Activated T-helper 1 cell treated with anti-CD3 and anti-CD28 coated beads, Interleukin-12 subunit alpha, Interleukin-12 subunit beta, Interleukin-2, Interleukin-4 antibody, amounts not matched to agents 30 ng/mL and 10 ng/mL and 1 ng/mL, durations not matched to agents 14 hours and 24 hours and 36 hours (primary cell): ENCODE results near the gene PSMB7. TPM values are rescaled to one million over a fixed set of nuclear protein-coding genes. Genes with fewer than 3 reads are reported as not detected.

Experiments
- DNase-seq: peaks from one replicate; pipeline ENCODE4 v3.0.0; 2021; ENCODE audit warnings: low spot score
- H3K27ac Mint-ChIP-seq: one replicate; pipeline ENCODE4 v1.8.0; 2021; ENCODE audit warnings: mild to moderate bottlenecking, mixed read lengths
- H3K27me3 Mint-ChIP-seq: one replicate; pipeline ENCODE4 v1.8.0; 2022; ENCODE audit warnings: mild to moderate bottlenecking, moderate library complexity, mixed read lengths; ENCODE audit not compliant: insufficient read depth
- H3K36me3 Mint-ChIP-seq: one replicate; pipeline ENCODE4 v1.8.0; 2021; ENCODE audit warnings: low read depth, mixed read lengths
- H3K4me1 Mint-ChIP-seq: one replicate; pipeline ENCODE4 v1.8.0; 2021; ENCODE audit warnings: low read depth, mixed read lengths
- H3K4me3 Mint-ChIP-seq: one replicate; pipeline ENCODE4 v1.8.0; 2021; ENCODE audit warnings: mild to moderate bottlenecking, moderate library complexity, mixed read lengths
- H3K9me3 Mint-ChIP-seq: one replicate; pipeline ENCODE4 v1.8.0; 2021; ENCODE audit warnings: mixed read lengths
- intact Hi-C: fragments of 100-400 bp; cut with micrococcal nuclease; formaldehyde crosslinking; loops from one replicate; pipeline ENCODE4 v1.15.1; 2024
- total RNA-seq: library from RNA; stranded (reverse); gene quantifications from 2 replicates; pipeline ENCODE4 v1.2.3, GENCODE V29; 2022

Gene PSMB7
- total RNA-seq, 1 donor from 2014 or later = 206 TPM

- intact Hi-C loops = no loop called here
- no peaks in the 10 kb centered on the region for H3K36me3 Mint-ChIP-seq
- no peak overlapping the region for H3K27ac Mint-ChIP-seq
- DNase-seq = no peak
- H3K4me1 Mint-ChIP-seq = no peaks in the 10 kb centered on the region
- no peaks in the 10 kb centered on the region for H3K9me3 Mint-ChIP-seq
- H3K27me3 Mint-ChIP-seq = no peaks in the 10 kb centered on the region
- H3K4me3 Mint-ChIP-seq = no peak overlapping the region
Observed at GRCh38 chr9:124345751-124346281, 69.4 kb downstream of the PSMB7 start.

- Mint-ChIP-seq H3K9me3 (no peaks in the 10 kb centered on the region), H3K4me1 (no peaks in the 10 kb centered on the region), H3K27ac (no peak overlapping the region), H3K36me3 (no peaks in the 10 kb centered on the region), H3K27me3 (no peaks in the 10 kb centered on the region), H3K4me3 (no peak overlapping the region)
- intact Hi-C loops = no loop called here
- no peak for DNase-seq
Observed at GRCh38 chr9:124345063-124345462, 70.2 kb downstream of the PSMB7 start.

- no peak for DNase-seq
- intact Hi-C loops = no loop called here
- H3K27ac Mint-ChIP-seq = no peak overlapping the region
- H3K36me3 Mint-ChIP-seq = no peaks in the 10 kb centered on the region
- no peak overlapping the region for H3K4me3 Mint-ChIP-seq
- H3K27me3 Mint-ChIP-seq = no peaks in the 10 kb centered on the region
- H3K9me3 Mint-ChIP-seq = no peaks in the 10 kb centered on the region
- H3K4me1 Mint-ChIP-seq = no peaks in the 10 kb centered on the region
Observed at GRCh38 chr9:124344291-124345050, 70.8 kb downstream of the PSMB7 start.

- Mint-ChIP-seq H3K27ac (no peak overlapping the region), H3K4me3 (no peak overlapping the region), H3K27me3 (no peaks in the 10 kb centered on the region), H3K36me3 (no peaks in the 10 kb centered on the region), H3K9me3 (no peaks in the 10 kb centered on the region), H3K4me1 (no peaks in the 10 kb centered on the region)
- no peak for DNase-seq
- intact Hi-C loops = no loop called here
Observed at GRCh38 chr9:124343533-124344290, 71.5 kb downstream of the PSMB7 start.

- Mint-ChIP-seq H3K27me3 (no peaks in the 10 kb centered on the region), H3K9me3 (no peaks in the 10 kb centered on the region), H3K4me3 (no peak overlapping the region), H3K36me3 (no peaks in the 10 kb centered on the region), H3K27ac (no peak overlapping the region), H3K4me1 (no peaks in the 10 kb centered on the region)
- DNase-seq = no peak
- intact Hi-C loops = no loop called here
Observed at GRCh38 chr9:124342776-124343485, 72.3 kb downstream of the PSMB7 start.

- Mint-ChIP-seq H3K27ac (no peak overlapping the region), H3K4me1 (no peaks in the 10 kb centered on the region), H3K36me3 (no peaks in the 10 kb centered on the region), H3K9me3 (no peaks in the 10 kb centered on the region), H3K27me3 (no peaks in the 10 kb centered on the region), H3K4me3 (no peak overlapping the region)
- intact Hi-C loops = no loop called here
- DNase-seq = no peak
Observed at GRCh38 chr9:124342402-124342775, 72.9 kb downstream of the PSMB7 start.

- Mint-ChIP-seq H3K27ac (no peak overlapping the region), H3K36me3 (no peaks in the 10 kb centered on the region), H3K9me3 (no peaks in the 10 kb centered on the region), H3K4me1 (no peaks in the 10 kb centered on the region), H3K27me3 (no peaks in the 10 kb centered on the region), H3K4me3 (no peak overlapping the region)
- intact Hi-C loops = no loop called here
- DNase-seq = no peak
Observed at GRCh38 chr9:124341455-124342170, 73.6 kb downstream of the PSMB7 start.

GRCh38 chr9:124340219-124341069 lies 74.8 kb downstream of the PSMB7 start:
- intact Hi-C loops = no loop called here
- Mint-ChIP-seq H3K4me3 (no peak overlapping the region), H3K36me3 (no peaks in the 10 kb centered on the region), H3K27me3 (no peaks in the 10 kb centered on the region), H3K27ac (no peak overlapping the region), H3K9me3 (no peaks in the 10 kb centered on the region), H3K4me1 (no peaks in the 10 kb centered on the region)
- DNase-seq = no peak

GRCh38 chr9:124339603-124340146 lies 75.6 kb downstream of the PSMB7 start:
- H3K36me3 Mint-ChIP-seq = no peaks in the 10 kb centered on the region
- intact Hi-C loops = no loop called here
- H3K27ac Mint-ChIP-seq = no peak overlapping the region
- no peaks in the 10 kb centered on the region for H3K27me3 Mint-ChIP-seq
- no peak overlapping the region for H3K4me3 Mint-ChIP-seq
- no peak for DNase-seq
- H3K4me1 Mint-ChIP-seq = no peaks in the 10 kb centered on the region
- no peaks in the 10 kb centered on the region for H3K9me3 Mint-ChIP-seq

- intact Hi-C loops = no loop called here
- Mint-ChIP-seq H3K27ac (peak overlapping the region; percentile 23), H3K27me3 (no peaks in the 10 kb centered on the region), H3K4me1 (no peaks in the 10 kb centered on the region), H3K4me3 (no peak overlapping the region), H3K9me3 (no peaks in the 10 kb centered on the region), H3K36me3 (no peaks in the 10 kb centered on the region)
- DNase-seq = no peak
Observed at GRCh38 chr9:124337562-124337961, 77.7 kb downstream of the PSMB7 start.

GRCh38 chr9:124335320-124335707 lies 79.9 kb downstream of the PSMB7 start:
- Mint-ChIP-seq H3K36me3 (no peaks in the 10 kb centered on the region), H3K4me1 (no peaks in the 10 kb centered on the region), H3K9me3 (no peaks in the 10 kb centered on the region), H3K27me3 (no peaks in the 10 kb centered on the region), H3K27ac (no peak overlapping the region), H3K4me3 (no peak overlapping the region)
- no peak for DNase-seq
- intact Hi-C loops = no loop called here
